ENCODE data around the gene MTG2. TPM values are rescaled to one million over a fixed set of nuclear protein-coding genes. Genes with fewer than 3 reads are reported as not detected.
A peak's percentile ranks its signal among the peaks of the same experiment; 100 is the strongest.

Gene MTG2
- total RNA-seq, 1 experiment from 2014 or later, result 56.8 TPM

- intact Hi-C loops (cut with micrococcal nuclease; ENCODE audit: unreplicated experiment), result loop anchor here (2.0 to 5.0 kb wide), 2 partner anchors 69 to 126 kb away; partner anchors contain the start of gene TAF4
These were observed 46.3 kb upstream of the MTG2 start for GRCh38 chr20:62136283-62137091.

GRCh38 chr20:62137092-62137384, 45.8 kb upstream of the MTG2 start:
- H3K9me3 ChIP-seq (ENCODE audit: control insufficient read depth, insufficient read depth, low read depth, low read length), result no peaks in the 10 kb centered on the region
- no TSS peak for BruUV-seq (replicated peaks)
- DNase-seq (ENCODE audit: low read depth, low spot score), result no peak
- H3K4me3 ChIP-seq (ENCODE audit: low read depth in 2 of 2, low read length in 2 of 2), result no peak overlapping the region
- intact Hi-C loops (cut with micrococcal nuclease; ENCODE audit: unreplicated experiment) (loop anchor here (2.0 to 5.0 kb wide), 2 partner anchors 70 to 126 kb away; partner anchors contain the start of gene TAF4), in situ Hi-C loops (cut with HindIII; ENCODE audit: low pct_unique_long_range_greater_than_20kb, low sequenced_read_pairs) (no loop called here)
- peaks cover 43% of the 10 kb centered on the region for H3K36me3 ChIP-seq (ENCODE audit: control insufficient read depth, insufficient read depth, low read length)
- no peak; the same call in none of the 2 replicates for TF ChIP-seq CTCF (IDR thresholded peaks at IDR 0.05)
- TF ChIP-seq SIN3A (IDR thresholded peaks at IDR 0.05; ENCODE audit: borderline replicate concordance, insufficient read depth, low read depth, low read length), result no peak
- TF ChIP-seq TCF7L2 (IDR thresholded peaks at IDR 0.05; ENCODE audit: low read depth, low read length), result no peak
- no peak for TF ChIP-seq REST (IDR thresholded peaks at IDR 0.05; ENCODE audit: insufficient read depth in 1 of 2, low read depth in 2 of 2, low read length in 1 of 2)
- no peak; the same call in 1 of the 2 replicates for TF ChIP-seq POLR2AphosphoS5 (IDR thresholded peaks at IDR 0.05; ENCODE audit: low read depth, low read length)
- no peaks in the 10 kb centered on the region for H3K27me3 ChIP-seq (ENCODE audit: control insufficient read depth, insufficient read depth, low read length)
- no peak for ATAC-seq
- ChIA-PET POLR2A (no interaction called here), CTCF (no interaction called here)
- H3K4me1 ChIP-seq (ENCODE audit: control insufficient read depth, insufficient read depth, low read length), result peaks cover 12% of the 10 kb centered on the region; the same call in 1 of the 2 replicates
- H3K27ac ChIP-seq (ENCODE audit: low read length), result no peak overlapping the region

More at GRCh38 chr20:62136283-62137091, 46.3 kb upstream of the MTG2 start:
- DNase-seq (ENCODE audit: low read depth, low spot score) (no peak), ATAC-seq (peak; percentile 74)
- Histone ChIP-seq H3K27ac (ENCODE audit: low read length) (no peak overlapping the region), H3K27me3 (ENCODE audit: control insufficient read depth, insufficient read depth, low read length) (no peaks in the 10 kb centered on the region), H3K9me3 (ENCODE audit: control insufficient read depth, insufficient read depth, low read depth, low read length) (no peaks in the 10 kb centered on the region), H3K4me3 (ENCODE audit: low read depth in 2 of 2, low read length in 2 of 2) (no peak overlapping the region), H3K4me1 (ENCODE audit: control insufficient read depth, insufficient read depth, low read length) (peaks cover 7% of the 10 kb centered on the region; the same call in 1 of the 2 replicates), H3K36me3 (ENCODE audit: control insufficient read depth, insufficient read depth, low read length) (peaks cover 43% of the 10 kb centered on the region)
- no TSS peak for BruUV-seq (replicated peaks)
- TF ChIP-seq SIN3A (IDR thresholded peaks at IDR 0.05; ENCODE audit: borderline replicate concordance, insufficient read depth, low read depth, low read length), result no peak
- peak; percentile 95 for TF ChIP-seq CTCF (IDR thresholded peaks at IDR 0.05)
- ChIA-PET CTCF (interaction anchor here (0.7 to 1.3 kb wide), 3 partner anchors 9 to 125 kb away, joined by 3 to 7 read pairs (median 3); no protein-coding TSS in a partner anchor), POLR2A (no interaction called here)
- in situ Hi-C loops (cut with HindIII; ENCODE audit: low pct_unique_long_range_greater_than_20kb, low sequenced_read_pairs), result no loop called here
